Activated CD4-positive, alpha-beta T cell treated with anti-CD3 and anti-CD28 coated beads for 24 hours (primary cell): ENCODE results near the gene CUL4A.
A peak's percentile ranks its signal among the peaks of the same experiment; 100 is the strongest.

ENCODE experiments used
- DNase-seq, 2 donors: peaks; one replicate each; pipeline ENCODE4 v3.0.0-alpha.2; 2020; ENCODE audit warnings: low read depth in 2 of 2

Gene CUL4A

DNA sequence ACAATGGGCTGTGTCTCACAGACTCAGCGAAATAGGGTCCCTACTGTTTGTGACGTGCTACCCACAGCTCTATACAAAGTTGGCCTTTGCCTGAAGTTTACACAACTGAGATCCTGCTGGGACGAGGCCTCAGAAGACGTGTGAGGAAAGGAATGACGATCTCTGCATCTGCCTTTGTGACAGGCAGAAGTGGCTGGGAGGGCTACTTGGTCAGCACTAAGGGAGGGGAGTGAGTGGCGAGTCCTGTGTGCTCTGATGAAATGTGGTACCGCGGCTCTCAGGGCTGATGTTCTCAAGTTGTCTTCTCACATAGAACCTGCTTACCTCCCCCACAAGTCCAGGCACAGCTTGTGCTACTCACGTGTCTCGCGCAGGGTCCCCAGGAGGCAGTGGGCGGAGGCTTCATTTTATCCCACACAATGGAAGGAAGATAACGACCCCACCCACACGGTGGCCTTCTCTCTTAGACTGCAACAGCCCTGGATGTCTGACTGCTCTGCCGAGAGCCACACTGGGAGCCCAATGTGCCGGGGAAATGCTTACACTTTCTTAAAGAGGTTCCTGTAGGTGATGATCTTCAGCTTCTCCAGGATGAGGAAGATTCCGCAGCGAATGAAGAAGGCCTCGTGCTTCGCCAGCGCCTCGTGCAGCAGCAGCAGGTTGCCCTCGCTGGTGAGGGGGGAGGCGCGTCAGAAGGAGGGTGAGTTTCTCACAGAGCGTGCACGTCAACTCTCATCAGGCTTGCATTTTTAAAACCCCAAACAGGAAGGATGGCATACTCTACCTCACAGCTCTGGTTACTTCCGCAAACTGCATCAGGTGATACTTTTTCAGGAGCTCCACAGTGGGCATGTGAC lies 29.8 kb upstream of the CUL4A start:
- no peak for DNase-seq

- DNase-seq = no peak
These were observed 27.4 kb upstream of the CUL4A start for GRCh38 chr13:113182046-113182445.

GRCh38 chr13:113183450-113184129 lies 25.8 kb upstream of the CUL4A start:
- DNase-seq = no peak

GRCh38 chr13:113184568-113185440 lies 24.6 kb upstream of the CUL4A start:
- no peak for DNase-seq

DNA sequence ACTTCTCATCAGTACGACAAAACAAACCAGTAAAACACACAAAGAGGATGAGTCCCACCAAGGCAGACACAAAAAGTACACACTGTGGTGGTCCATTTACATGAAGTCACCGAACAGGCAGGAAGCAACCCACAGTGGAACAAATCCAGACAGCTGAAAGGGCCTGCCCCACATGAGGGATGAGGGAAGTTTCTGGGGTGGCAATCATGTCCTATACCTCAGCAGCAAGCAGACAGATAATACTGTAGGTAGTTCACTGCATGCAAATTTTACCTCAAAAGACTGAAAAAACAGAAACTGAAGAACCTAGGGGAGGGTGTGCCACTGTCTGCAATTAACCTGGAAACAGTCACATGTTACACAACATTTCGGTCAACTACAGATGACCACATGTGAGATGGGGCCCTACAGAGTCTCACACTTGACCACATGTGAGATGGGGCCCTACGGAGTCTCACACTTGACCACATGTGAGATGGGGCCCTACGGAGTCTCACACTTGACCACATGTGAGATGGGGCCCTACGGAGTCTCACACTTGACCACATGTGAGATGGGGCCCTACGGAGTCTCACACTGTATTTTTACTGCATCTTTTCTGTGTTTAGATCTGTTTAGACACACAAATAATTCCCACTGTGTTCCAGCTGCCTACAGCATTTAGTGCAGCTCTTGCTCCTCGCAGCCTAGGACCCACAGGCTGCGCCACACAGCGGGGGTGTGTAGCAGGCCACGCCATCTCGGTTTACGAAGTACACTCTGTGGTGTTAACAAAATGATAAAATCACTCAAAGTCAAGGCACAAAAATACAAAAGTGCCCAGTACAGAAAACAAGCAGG lies 23.1 kb upstream of the CUL4A start:
- DNase-seq = no peak

DNA sequence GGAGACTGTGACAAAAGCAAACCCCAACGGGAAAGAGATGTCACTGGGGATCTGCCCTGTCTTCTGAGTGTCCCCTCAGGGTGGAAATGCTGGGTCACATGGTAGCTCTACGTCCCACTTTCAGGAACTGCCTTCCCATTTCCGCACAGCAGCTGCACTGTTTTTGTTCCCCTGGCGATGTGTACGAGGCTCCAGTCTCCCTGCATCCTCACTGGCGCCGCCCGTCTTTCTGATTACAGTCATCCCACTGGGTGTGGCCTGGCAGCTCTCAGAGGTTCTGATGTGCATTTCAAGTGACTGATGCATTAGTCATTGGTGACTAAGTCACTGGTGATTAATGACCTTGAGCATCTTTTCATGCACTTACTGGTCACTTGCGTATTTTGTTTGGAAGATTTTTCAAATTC lies 22.1 kb upstream of the CUL4A start:
- DNase-seq = peak; percentile 51 to 54

GRCh38 chr13:113187883-113188665 lies 21.3 kb upstream of the CUL4A start:
- DNase-seq = no peak

GRCh38 chr13:113190181-113190580 lies 19.2 kb upstream of the CUL4A start:
- no peak for DNase-seq

- no peak for DNase-seq
These were observed 17.1 kb upstream of the CUL4A start for GRCh38 chr13:113192279-113192678.

DNA sequence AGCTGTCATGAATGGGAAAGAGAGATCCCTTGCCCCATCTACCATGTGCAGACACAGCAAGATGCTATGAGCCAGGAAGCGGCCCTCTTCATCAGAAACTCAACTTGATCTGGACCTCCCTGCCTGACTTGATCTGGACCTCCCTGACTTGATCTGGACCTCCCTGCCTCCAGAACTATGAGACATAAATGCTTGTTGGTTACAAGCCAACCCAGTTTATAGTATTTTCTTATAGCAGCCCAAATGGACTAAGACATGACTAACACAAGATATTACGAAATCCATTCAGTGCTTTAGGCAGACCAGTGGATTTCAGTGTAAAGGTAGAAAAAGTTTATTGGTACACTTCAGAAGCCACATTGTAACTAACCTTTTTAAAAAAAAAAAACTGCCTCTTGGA lies 16.5 kb upstream of the CUL4A start:
- no peak for DNase-seq

GRCh38 chr13:113195360-113195759 lies 14.1 kb upstream of the CUL4A start:
- DNase-seq = no peak

DNA sequence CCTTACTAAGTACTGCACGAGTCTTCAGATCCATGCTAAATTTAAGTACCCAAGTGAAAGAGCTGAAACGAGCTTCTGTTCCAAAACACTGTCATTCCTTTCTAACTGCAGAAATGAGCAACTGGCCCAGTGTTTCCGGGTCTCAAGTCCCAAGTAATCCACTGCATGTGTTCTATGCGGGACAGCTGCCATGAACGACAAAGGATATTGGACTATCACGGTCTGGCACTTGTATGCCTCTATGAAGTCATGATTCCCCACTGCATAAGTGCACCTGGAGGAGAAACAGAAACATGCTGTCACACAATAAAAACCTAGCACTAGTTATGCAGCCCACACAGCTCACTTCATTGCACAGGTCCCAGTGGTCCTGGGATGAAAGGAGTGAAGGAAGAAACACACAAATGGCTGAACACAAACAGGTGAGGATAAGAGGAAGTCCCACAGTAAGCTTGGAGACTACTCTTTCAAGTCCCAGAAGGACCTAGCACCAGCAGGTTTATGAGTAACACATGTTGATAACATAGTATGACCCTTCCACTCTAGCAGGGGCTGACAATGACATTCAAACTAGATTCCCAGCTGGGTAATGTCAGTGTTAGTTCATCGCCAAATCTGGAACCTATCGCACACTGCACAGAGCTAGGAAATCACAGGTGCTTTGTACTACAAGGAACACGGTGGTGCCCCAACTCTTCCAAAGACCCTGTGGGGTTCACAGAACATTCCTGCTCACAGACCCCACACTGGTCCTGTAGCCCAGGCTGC lies 12.3 kb upstream of the CUL4A start:
- DNase-seq = no peak

DNA sequence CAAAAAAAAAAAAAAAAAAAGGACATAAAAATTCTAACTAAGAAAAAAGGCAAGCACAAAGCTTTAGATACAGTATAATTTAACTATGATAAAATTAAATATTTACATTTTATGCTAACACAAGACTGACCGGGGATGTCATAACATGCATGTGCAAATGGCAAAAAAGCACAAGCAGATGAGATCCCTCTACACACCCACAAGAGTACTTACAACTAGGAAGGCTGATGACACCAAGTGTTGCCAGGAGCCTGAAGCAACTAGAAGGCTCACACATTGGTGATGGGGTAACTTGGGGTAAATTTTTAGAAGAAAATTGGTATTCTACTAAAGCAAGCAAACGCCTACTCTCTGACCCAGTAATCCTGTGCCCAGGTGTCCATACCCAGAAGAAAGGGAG lies 7.6 kb upstream of the CUL4A start:
- DNase-seq = no peak

GRCh38 chr13:113202912-113203311 lies 6.5 kb upstream of the CUL4A start:
- no peak for DNase-seq

- DNase-seq = no peak
These were observed 5.7 kb upstream of the CUL4A start for GRCh38 chr13:113203507-113204377.

- no peak for DNase-seq
These were observed 5.1 kb upstream of the CUL4A start for GRCh38 chr13:113204378-113204734.

DNA sequence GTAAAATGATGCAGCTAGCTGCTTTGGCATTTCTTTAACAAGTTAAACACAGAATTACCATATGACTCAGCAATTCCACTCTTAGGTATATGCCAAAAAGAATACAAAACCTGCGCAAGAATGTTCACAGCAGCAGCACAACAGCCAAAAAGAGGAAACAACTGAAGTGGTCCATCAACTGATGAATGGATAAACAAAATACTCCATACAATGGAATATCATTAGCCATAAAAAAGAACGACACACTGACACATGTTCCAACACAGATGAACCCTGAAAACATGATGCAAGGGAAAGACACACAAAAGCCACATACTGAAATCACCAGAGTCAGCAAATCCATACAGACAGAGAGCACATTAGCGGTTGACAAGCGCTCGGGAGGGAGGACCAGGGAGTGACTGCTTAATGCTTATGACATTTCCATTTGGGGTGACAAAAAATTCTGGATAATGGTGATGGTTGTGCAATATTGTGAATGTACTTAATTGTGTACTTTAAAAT lies 3.9 kb upstream of the CUL4A start:
- no peak for DNase-seq

DNA sequence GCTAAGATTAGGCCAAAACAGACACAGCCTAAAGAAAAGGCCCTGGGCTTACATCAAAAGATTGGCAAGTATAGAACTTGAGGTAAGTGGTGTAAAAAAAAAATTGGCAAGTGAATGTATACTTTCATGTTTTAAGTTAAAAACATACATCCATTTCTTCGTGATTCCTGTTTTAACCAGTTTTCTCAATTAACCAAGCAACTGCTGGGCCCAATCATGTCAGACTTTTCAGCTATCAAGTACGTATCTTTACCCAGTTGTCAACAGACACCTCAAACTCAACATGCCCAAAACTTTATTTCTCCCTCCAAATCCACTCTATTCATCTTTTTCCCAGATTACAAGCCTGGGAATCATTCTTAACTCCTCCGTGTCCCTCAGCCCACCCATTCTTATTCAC lies 2.0 kb upstream of the CUL4A start:
- DNase-seq = no peak
